Calu3 (cell line): Measurements from ENCODE around the gene DENND5A. TPM values are rescaled to one million over a fixed set of nuclear protein-coding genes. Genes with fewer than 3 reads are reported as not detected.
"Not testable (repeated sequence)": the region's sequence is repeated elsewhere in the genome, so short reads cannot be mapped to it uniquely, and the experiment has no call there.

Experiments
- BruUV-seq: library from RNA; stranded (reverse); fragments of 400-500 nt; replicated peaks from 2 replicates; lab custom pipeline; 2021; lab: Mats Ljungman, UMichigan
- CTCF ChIA-PET: fragments of 300-600 bp; sonication (Branson Sonifier 250); formaldehyde crosslinking; loops from one replicate; lab custom pipeline; 2022; ENCODE audit warnings: antibody characterized with exemption; lab: Charles Lee
- DNase-seq: peaks from one replicate; pipeline ENCODE4 v3.0.0; 2022
- H3K27ac Mint-ChIP-seq: one replicate; pipeline ENCODE4 v1.8.0; 2022; ENCODE audit warnings: mixed read lengths; ENCODE audit not compliant: unreplicated experiment
- H3K27me3 Mint-ChIP-seq: one replicate; pipeline ENCODE4 v1.8.0; 2022; ENCODE audit warnings: mixed read lengths; ENCODE audit not compliant: unreplicated experiment
- H3K36me3 Mint-ChIP-seq: one replicate; pipeline ENCODE4 v1.8.0; 2022; ENCODE audit warnings: mild to moderate bottlenecking, moderate library complexity, mixed read lengths; ENCODE audit not compliant: insufficient read depth, unreplicated experiment
- H3K4me1 Mint-ChIP-seq: one replicate; pipeline ENCODE4 v1.8.0; 2022; ENCODE audit warnings: mild to moderate bottlenecking, low read depth, mixed read lengths; ENCODE audit not compliant: unreplicated experiment
- H3K4me3 Mint-ChIP-seq: one replicate; pipeline ENCODE4 v1.8.0; 2022; ENCODE audit warnings: mild to moderate bottlenecking, low read depth, moderate library complexity, mixed read lengths; ENCODE audit not compliant: unreplicated experiment
- H3K9me3 Mint-ChIP-seq: one replicate; pipeline ENCODE4 v1.8.0; 2022; ENCODE audit warnings: low read depth, mixed read lengths; ENCODE audit not compliant: unreplicated experiment
- CTCF ChIP-seq: fragments of 200-600 bp; IDR thresholded peaks from one replicate; pipeline ENCODE4 v1.8.0; 2022; ENCODE audit warnings: antibody characterized with exemption; ENCODE audit not compliant: unreplicated experiment
- intact Hi-C: fragments of 100-400 bp; cut with micrococcal nuclease; formaldehyde crosslinking; loops from one replicate; pipeline ENCODE4 v1.10.0; 2022; ENCODE audit not compliant: unreplicated experiment
- total RNA-seq: library from RNA; stranded (reverse); gene quantifications from 2 replicates; pipeline ENCODE4 v1.2.3, GENCODE V29; 2022

Gene DENND5A
- total RNA-seq, 1 experiment from 2014 or later: 40.0 TPM

GRCh38 chr11:9228091-9228490, 37.1 kb downstream of the DENND5A start:
- intact Hi-C loops: no loop called here
- no peaks in the 10 kb centered on the region for H3K36me3 Mint-ChIP-seq
- no peak for TF ChIP-seq CTCF
- no peak for DNase-seq
- no peaks in the 10 kb centered on the region for H3K27me3 Mint-ChIP-seq
- no TSS peak for BruUV-seq
- peaks cover 16% of the 10 kb centered on the region for H3K4me1 Mint-ChIP-seq
- no peak overlapping the region for H3K4me3 Mint-ChIP-seq
- H3K27ac Mint-ChIP-seq: no peak overlapping the region
- CTCF ChIA-PET: no interaction called here
- no peaks in the 10 kb centered on the region for H3K9me3 Mint-ChIP-seq

DNA sequence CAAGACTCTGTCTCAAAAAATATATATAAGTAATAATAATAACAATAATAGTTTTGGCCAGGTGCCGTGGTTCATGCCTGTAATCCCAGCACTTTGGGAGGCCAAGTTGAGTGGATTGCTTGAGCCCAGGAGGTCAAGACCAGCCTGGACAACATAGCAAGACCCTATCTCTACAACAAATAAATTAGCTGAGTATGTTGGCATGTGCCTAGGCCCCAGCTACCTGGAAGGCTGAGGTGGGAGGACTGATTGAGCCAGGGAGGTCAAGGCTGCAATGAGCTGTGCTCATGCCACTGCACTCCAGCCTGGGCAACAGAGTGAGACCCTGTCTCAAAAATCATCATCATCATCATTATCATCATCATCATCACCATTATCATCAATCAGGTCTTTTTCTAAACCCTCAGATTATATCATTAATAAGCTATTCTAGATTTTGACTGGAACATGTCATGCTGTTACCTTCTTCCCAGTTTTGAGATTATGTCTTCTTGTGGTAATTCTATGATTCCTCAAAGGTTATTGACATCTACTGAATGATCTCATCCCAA, 39.3 kb downstream of the DENND5A start:
- Mint-ChIP-seq H3K36me3 (no peaks in the 10 kb centered on the region), H3K27me3 (no peaks in the 10 kb centered on the region), H3K4me3 (no peak overlapping the region), H3K9me3 (no peaks in the 10 kb centered on the region), H3K27ac (no peak overlapping the region), H3K4me1 (peaks cover 16% of the 10 kb centered on the region)
- no peak for DNase-seq
- CTCF ChIA-PET: interaction anchor here (0.6 kb wide), 2 partner anchors 20 to 21 kb away, joined by 3 to 9 read pairs; no protein-coding TSS in a partner anchor
- BruUV-seq: no TSS peak
- intact Hi-C loops: no loop called here
- no peak for TF ChIP-seq CTCF

GRCh38 chr11:9222654-9223053, 42.5 kb downstream of the DENND5A start:
- H3K4me3 Mint-ChIP-seq: no peak overlapping the region
- intact Hi-C loops: no loop called here
- H3K4me1 Mint-ChIP-seq: no peaks in the 10 kb centered on the region
- H3K9me3 Mint-ChIP-seq: no peaks in the 10 kb centered on the region
- no peaks in the 10 kb centered on the region for H3K27me3 Mint-ChIP-seq
- H3K36me3 Mint-ChIP-seq: no peaks in the 10 kb centered on the region
- CTCF ChIA-PET: no interaction called here
- TF ChIP-seq CTCF: no peak
- DNase-seq: no peak
- BruUV-seq: no TSS peak
- no peak overlapping the region for H3K27ac Mint-ChIP-seq

DNA sequence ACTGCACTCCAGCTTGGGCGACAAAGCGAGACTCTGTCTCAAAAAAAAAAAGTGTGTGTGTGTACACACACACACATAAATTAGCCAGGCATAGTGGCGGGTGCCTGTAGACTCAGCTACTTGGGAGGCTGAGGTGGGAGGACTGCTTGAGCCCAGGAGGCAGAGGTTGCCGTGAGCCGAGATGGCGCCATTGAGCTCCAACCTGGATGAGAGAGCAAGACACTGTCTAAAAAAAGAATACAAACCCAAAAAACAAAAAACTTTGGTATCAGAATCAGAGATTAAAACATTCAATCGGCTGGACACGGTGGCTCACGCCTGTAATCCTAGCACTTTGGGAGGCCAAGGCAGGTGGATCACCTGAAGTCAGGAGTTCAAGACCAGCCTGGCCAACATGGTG, 44.3 kb downstream of the DENND5A start:
- H3K4me1 Mint-ChIP-seq, H3K4me3 Mint-ChIP-seq, H3K27ac Mint-ChIP-seq, CTCF ChIA-PET, H3K27me3 Mint-ChIP-seq, H3K9me3 Mint-ChIP-seq, H3K36me3 Mint-ChIP-seq, intact Hi-C loops, BruUV-seq, DNase-seq: not testable (repeated sequence)

- no peaks in the 10 kb centered on the region for H3K36me3 Mint-ChIP-seq
- no peak overlapping the region for H3K27ac Mint-ChIP-seq
- no peak overlapping the region for H3K4me3 Mint-ChIP-seq
- peaks cover 13% of the 10 kb centered on the region for H3K4me1 Mint-ChIP-seq
- no peaks in the 10 kb centered on the region for H3K27me3 Mint-ChIP-seq
- DNase-seq: no peak
- H3K9me3 Mint-ChIP-seq: no peaks in the 10 kb centered on the region
- CTCF ChIA-PET: interaction anchor here (0.7 kb wide), 1 partner anchor 1089 kb away, joined by 3 read pairs; no protein-coding TSS in a partner anchor
- intact Hi-C loops: no loop called here
- TF ChIP-seq CTCF: no peak
- no TSS peak for BruUV-seq
These were observed 45.6 kb downstream of the DENND5A start for GRCh38 chr11:9219572-9219971.
